Type B pancreatic cell (in vitro differentiated cells): Measurements from ENCODE around the gene TCF25. TPM values are rescaled to one million over a fixed set of nuclear protein-coding genes. Genes with fewer than 3 reads are reported as not detected.
A peak's percentile ranks its signal among the peaks of the same experiment; 100 is the strongest.

ENCODE experiments used
- DNase-seq: peaks from one replicate; pipeline ENCODE4 v3.0.0; 2021; ENCODE audit warnings: mixed read lengths; ENCODE audit not compliant: unreplicated experiment; ENCODE audit errors: extremely low spot score
- H3K27ac Mint-ChIP-seq: 2 replicates; pipeline ENCODE4 v1.8.0; 2021; ENCODE audit warnings: mild to moderate bottlenecking, mixed read lengths
- H3K27me3 Mint-ChIP-seq: 2 replicates; pipeline ENCODE4 v1.8.0; 2021; ENCODE audit warnings: mixed read lengths
- H3K36me3 Mint-ChIP-seq: 2 replicates; pipeline ENCODE4 v1.8.0; 2021; ENCODE audit warnings: mixed read lengths
- H3K4me1 Mint-ChIP-seq: one replicate; pipeline ENCODE4 v1.8.0; 2021; ENCODE audit warnings: mixed read lengths; ENCODE audit not compliant: unreplicated experiment
- H3K4me3 Mint-ChIP-seq: 2 replicates; pipeline ENCODE4 v1.8.0; 2021; ENCODE audit warnings: mild to moderate bottlenecking, mixed read lengths
- H3K9me3 Mint-ChIP-seq: 2 replicates; pipeline ENCODE4 v1.8.0; 2021; ENCODE audit warnings: mixed read lengths
- CTCF ChIP-seq: fragments of 200-600 bp; sonication (generic); conservative IDR thresholded peaks from 2 replicates; pipeline ENCODE4 v1.5.0; 2021; ENCODE audit warnings: antibody characterized with exemption, mild to moderate bottlenecking
- total RNA-seq: library from RNA; stranded (reverse); gene quantifications from 2 replicates; pipeline ENCODE4 v1.2.1, GENCODE V29; 2021; ENCODE audit warnings: low replicate concordance

The TCF25 gene
- total RNA-seq, 1 donor from 2014 or later, result 184 TPM

DNA sequence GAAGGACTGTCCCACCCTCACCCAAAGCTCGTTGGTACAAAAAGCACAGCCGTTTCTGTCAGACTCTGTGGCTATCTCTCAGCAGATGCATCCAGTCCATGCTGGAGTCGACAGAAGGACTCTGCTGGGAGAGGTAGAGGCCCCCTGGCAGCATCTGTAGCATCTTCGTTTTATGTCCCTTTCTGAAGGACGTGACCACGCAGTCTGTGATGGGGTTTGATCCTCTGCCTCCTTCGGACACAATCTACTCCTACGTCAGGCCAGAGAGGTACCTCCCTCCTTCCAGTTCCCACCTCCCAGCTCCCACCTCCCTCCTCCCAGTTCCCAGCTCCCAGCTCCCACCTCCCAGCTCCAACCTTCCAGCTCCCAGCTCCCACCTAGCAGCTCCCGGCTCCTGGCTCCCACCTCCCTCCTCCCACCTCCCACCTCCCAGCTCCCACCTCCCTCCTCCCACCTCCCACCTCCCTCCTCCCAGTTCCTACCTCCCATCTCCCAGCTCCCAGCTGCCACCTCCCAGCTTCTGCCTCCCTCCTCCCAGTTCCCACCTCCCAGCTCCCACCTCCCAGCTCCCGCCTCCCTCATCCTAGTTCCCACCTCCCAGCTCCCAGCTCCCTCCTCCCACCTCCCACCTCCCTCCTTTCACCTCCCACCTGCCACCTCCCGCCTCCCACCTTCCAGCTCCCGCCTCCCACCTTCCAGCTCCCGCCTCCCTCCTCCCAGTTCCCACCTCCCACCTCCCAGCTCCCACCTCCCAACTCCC lies 33.8 kb downstream of the TCF25 start:
- H3K4me1 Mint-ChIP-seq, result no peaks in the 10 kb centered on the region
- no peak for DNase-seq
- TF ChIP-seq CTCF, result no peak
- no peaks in the 10 kb centered on the region for H3K27me3 Mint-ChIP-seq
- H3K36me3 Mint-ChIP-seq, result peaks cover 17% of the 10 kb centered on the region
- no peak overlapping the region for H3K4me3 Mint-ChIP-seq
- H3K9me3 Mint-ChIP-seq, result no peaks in the 10 kb centered on the region
- no peak overlapping the region for H3K27ac Mint-ChIP-seq

DNA sequence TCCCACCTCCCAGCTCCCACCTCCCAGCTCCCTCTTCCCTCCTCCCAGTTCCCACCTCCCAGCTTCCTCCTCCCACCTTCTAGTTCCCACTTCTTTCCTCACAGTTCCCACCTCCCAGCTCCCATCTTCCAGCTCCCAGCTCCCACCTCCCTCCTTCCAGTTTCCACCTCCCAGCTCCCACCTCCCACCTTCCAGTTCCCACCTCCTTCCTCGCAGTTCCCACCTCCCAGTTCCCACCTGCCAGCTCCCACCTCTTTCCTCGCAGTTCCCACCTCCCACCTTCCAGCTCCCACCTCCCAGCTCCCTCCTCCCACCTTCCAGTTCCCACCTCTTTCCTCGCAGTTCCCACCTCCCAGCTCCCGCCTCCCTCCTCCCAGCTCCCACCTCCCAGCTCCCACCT lies 34.8 kb downstream of the TCF25 start:
- H3K27ac Mint-ChIP-seq, result no peak overlapping the region
- DNase-seq, result no peak
- H3K27me3 Mint-ChIP-seq, result no peaks in the 10 kb centered on the region
- H3K36me3 Mint-ChIP-seq, result peaks cover 17% of the 10 kb centered on the region
- H3K4me1 Mint-ChIP-seq, result no peaks in the 10 kb centered on the region
- H3K4me3 Mint-ChIP-seq, result no peak overlapping the region
- H3K9me3 Mint-ChIP-seq, result no peaks in the 10 kb centered on the region
- no peak for TF ChIP-seq CTCF

DNA sequence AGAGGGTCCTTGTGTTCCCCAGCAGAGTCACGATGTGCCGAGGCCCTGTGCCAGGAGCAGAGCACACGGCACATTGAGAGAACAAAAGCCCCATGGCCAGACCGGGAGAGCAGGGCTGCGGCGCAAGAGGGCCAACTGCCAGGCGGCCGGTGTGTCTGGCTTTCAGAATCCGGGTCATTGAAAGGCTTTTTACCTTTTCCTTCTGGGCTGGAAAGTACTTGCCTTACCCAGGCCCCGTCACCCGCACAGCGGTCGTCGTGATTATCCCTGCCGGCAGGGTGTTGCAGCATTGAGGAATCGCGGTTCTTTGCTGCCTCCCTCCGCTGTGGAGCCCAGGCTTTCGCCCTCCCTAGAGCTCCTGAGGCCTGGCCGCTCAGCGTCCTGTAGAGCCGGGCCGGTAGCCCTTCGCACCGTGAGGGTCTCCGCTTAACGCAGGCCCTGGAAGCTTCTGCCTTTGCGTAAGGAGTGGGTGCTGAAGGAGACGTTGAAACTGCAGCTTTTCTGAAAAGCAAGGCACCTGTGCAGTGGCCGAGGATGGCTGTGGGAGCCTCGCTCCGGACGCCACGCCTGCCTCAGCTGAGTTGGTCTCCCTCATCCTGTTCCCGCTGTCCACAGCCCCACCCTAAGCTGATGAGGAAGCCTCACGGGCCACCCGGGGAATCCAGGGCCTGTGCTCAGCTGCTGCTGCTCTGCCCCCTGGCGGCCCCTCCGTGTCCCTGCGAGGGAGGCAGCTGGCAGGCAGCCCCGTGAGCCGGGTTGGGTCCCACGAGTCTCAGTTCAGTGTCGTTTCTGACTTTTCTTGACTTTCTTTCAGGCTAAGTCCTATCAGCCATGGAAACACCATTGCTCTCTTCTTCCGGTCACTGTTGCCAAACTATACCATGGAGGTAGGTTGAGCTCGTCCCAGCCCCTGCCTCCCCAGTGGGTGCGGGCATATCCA lies 36.7 kb downstream of the TCF25 start:
- Mint-ChIP-seq H3K36me3 (peaks cover 17% of the 10 kb centered on the region), H3K4me3 (no peak overlapping the region), H3K27ac (peak overlapping the region; percentile 36), H3K9me3 (no peaks in the 10 kb centered on the region), H3K27me3 (no peaks in the 10 kb centered on the region), H3K4me1 (no peaks in the 10 kb centered on the region)
- TF ChIP-seq CTCF, result peak; percentile 90
- no peak for DNase-seq

DNA sequence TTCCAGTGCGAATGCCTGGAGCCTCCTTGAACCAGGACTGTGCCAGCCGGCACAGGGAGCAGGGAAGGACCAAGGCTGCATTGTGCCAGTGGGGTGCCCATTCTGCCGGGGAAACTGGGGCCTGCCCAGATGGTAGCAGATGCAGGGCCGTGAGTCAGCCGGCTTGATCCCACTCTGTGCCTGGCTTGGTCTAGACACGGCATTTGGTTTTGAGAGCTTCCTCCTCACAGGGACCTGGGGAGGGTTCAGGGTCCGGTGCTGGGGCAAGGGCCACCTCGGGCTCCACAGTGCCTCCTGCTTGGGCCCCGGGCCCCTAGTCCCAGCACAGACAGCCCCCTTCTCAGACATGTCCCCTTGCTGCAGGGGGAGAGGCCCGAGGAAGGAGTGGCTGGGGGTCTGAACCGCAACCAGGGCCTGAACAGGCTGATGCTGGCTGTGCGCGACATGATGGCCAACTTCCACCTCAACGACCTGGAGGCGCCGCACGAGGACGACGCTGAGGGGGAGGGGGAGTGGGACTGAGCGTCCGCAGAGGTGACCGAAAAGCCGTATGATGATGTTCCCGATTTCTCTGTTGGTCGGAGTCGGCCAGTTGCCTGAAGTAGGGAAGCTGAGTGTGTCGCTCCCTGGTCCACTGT lies 37.4 kb downstream of the TCF25 start:
- Mint-ChIP-seq H3K4me1 (no peaks in the 10 kb centered on the region), H3K27me3 (no peaks in the 10 kb centered on the region), H3K36me3 (peaks cover 16% of the 10 kb centered on the region), H3K4me3 (no peak overlapping the region), H3K27ac (peak overlapping the region; percentile 51), H3K9me3 (no peaks in the 10 kb centered on the region)
- no peak for DNase-seq
- no peak for TF ChIP-seq CTCF

DNA sequence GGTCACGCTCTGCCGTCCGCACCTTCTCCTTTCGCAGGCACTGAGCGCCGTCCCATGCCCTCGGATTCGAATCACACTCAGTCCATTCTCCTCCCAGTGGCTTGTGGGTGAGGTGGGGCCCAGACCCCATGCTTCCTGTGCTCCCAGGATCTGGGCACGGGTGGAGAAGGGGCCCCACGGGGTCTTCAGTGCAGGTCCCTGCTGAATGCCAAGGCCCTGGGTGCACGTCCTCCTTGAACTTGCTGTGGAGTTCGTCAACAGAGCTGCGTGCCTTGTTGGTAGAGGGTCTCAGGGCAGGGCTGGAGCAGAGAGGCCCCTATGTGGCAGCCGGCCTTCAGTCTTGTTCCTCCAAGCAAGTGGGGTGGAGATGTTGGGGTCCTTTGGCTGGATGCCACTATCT lies 38.0 kb downstream of the TCF25 start:
- Mint-ChIP-seq H3K36me3 (peaks cover 10% of the 10 kb centered on the region), H3K27ac (peak overlapping the region; percentile 51), H3K9me3 (no peaks in the 10 kb centered on the region), H3K27me3 (no peaks in the 10 kb centered on the region), H3K4me1 (no peaks in the 10 kb centered on the region), H3K4me3 (no peak overlapping the region)
- TF ChIP-seq CTCF, result no peak
- DNase-seq, result no peak
